Activated gamma-delta T cell treated with Interleukin-2 at 50 U/mL for 16 hours (primary cell): ENCODE measurements around the gene PFN3.
"Not testable (repeated sequence)": the region's sequence is repeated elsewhere in the genome, so short reads cannot be mapped to it uniquely, and the experiment has no call there.

Source experiments
- DNase-seq: peaks from one replicate; pipeline ENCODE4 v3.0.0-alpha.2; 2020

The PFN3 gene

GRCh38 chr5:177393206-177393765, 7.2 kb downstream of the PFN3 start:
- no peak for DNase-seq

GRCh38 chr5:177392765-177393164, 7.7 kb downstream of the PFN3 start:
- no peak for DNase-seq

- DNase-seq = peak; percentile 88
These were observed 9.8 kb downstream of the PFN3 start for GRCh38 chr5:177390363-177391300.

- DNase-seq = peak; percentile 58
These were observed 11.0 kb downstream of the PFN3 start for GRCh38 chr5:177389241-177390169.

GRCh38 chr5:177388521-177389052, 11.9 kb downstream of the PFN3 start:
- no peak for DNase-seq

- DNase-seq = no peak
These were observed 13.1 kb downstream of the PFN3 start for GRCh38 chr5:177387405-177387804.

- no peak for DNase-seq
These were observed 13.9 kb downstream of the PFN3 start for GRCh38 chr5:177386542-177386941.

GRCh38 chr5:177385720-177386119, 14.7 kb downstream of the PFN3 start:
- DNase-seq = no peak

- no peak for DNase-seq
These were observed 16.3 kb downstream of the PFN3 start, which contains the start of gene SLC34A1 for GRCh38 chr5:177384134-177384533. TSS of gene SLC34A1 (plus strand) at chr5:177384434. CDS start at chr5:177385742, 1,308 bp downstream.

- DNase-seq = no peak
These were observed 17.3 kb downstream of the PFN3 start for GRCh38 chr5:177383181-177383580.

GRCh38 chr5:177382423-177383029, 17.9 kb downstream of the PFN3 start:
- no peak for DNase-seq

GRCh38 chr5:177380805-177381126, 19.7 kb downstream of the PFN3 start:
- DNase-seq = no peak

GRCh38 chr5:177378884-177379883, 21.3 kb downstream of the PFN3 start:
- DNase-seq = no peak

- DNase-seq = no peak
These were observed 22.3 kb downstream of the PFN3 start for GRCh38 chr5:177377851-177378776.

- no peak for DNase-seq
These were observed 24.4 kb downstream of the PFN3 start for GRCh38 chr5:177376107-177376506.

- DNase-seq = not testable (repeated sequence)
These were observed 24.9 kb downstream of the PFN3 start for GRCh38 chr5:177375516-177375915.

GRCh38 chr5:177374211-177374610, 26.2 kb downstream of the PFN3 start:
- no peak for DNase-seq

- no peak for DNase-seq
These were observed 26.7 kb downstream of the PFN3 start for GRCh38 chr5:177373806-177374205.

GRCh38 chr5:177372910-177373309, 27.6 kb downstream of the PFN3 start:
- peak; percentile 48 for DNase-seq
